ENCODE results near the gene EPB42.
"Not testable (repeated sequence)": the region's sequence is repeated elsewhere in the genome, so short reads cannot be mapped to it uniquely, and the experiment has no call there.

EPB42 gene

GRCh38 chr15:43198992-43199391 is 21.8 kb downstream of the EPB42 start:
- H3K4me3 ChIP-seq = no peak overlapping the region
- no peak overlapping the region for H3K27ac ChIP-seq
- TF ChIP-seq, protein P1, sequence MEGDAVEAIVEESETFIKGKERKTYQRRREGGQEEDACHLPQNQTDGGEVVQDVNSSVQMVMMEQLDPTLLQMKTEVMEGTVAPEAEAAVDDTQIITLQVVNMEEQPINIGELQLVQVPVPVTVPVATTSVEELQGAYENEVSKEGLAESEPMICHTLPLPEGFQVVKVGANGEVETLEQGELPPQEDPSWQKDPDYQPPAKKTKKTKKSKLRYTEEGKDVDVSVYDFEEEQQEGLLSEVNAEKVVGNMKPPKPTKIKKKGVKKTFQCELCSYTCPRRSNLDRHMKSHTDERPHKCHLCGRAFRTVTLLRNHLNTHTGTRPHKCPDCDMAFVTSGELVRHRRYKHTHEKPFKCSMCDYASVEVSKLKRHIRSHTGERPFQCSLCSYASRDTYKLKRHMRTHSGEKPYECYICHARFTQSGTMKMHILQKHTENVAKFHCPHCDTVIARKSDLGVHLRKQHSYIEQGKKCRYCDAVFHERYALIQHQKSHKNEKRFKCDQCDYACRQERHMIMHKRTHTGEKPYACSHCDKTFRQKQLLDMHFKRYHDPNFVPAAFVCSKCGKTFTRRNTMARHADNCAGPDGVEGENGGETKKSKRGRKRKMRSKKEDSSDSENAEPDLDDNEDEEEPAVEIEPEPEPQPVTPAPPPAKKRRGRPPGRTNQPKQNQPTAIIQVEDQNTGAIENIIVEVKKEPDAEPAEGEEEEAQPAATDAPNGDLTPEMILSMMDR (IDR thresholded peaks at IDR 0.05) = no peak
- DNase-seq (ENCODE audit: low spot score) = no peak

GRCh38 chr15:43198556-43198955 is 22.3 kb downstream of the EPB42 start:
- H3K27ac ChIP-seq; H3K4me3 ChIP-seq; DNase-seq (ENCODE audit: low spot score): not testable (repeated sequence)

- H3K4me3 ChIP-seq; DNase-seq (ENCODE audit: low spot score); H3K27ac ChIP-seq: not testable (repeated sequence)
Observed at GRCh38 chr15:43197773-43198172, 23.0 kb downstream of the EPB42 start.

DNA sequence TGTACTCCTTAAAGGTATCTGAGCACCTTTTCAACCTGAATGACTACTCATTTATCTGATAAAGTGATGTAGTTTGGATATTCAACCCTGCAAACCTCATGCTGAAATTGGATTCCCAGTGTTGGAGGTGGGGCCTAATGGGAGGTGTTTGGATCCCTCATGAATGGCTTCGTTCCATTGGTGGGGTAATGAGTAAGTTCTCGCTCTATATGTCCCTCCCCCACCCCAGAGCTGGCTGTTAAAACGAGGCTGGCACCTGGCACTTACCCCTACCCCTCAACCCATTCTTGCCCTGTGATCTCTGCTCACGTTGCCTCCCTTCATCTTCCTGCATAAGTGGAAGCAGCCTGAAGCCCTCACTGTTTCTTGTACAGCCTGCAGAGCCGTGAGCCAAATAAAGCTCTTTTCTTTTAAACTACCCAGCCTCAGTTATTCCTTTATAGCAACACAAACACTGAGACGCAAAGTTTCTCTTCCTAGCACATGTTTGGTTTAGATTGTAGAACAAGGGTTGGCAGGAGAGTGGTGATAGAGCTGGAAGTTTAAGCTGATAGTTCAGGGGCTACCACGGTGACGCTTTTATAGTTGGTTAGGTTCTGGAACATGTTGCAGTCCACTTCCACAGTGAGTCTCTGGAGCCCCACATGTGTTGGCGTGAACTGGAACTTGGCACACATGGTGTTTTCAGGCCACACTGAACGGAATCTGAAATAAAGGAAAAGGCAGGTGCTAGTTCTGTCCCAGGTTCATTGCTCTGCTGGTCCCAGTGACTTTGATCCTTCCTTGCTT is 23.9 kb downstream of the EPB42 start:
- TF ChIP-seq, protein P1 (IDR thresholded peaks at IDR 0.05) = no peak
- no peak for DNase-seq (ENCODE audit: low spot score)
- Histone ChIP-seq H3K4me3 (no peak overlapping the region), H3K27ac (no peak overlapping the region)

- TF ChIP-seq, protein P1 (IDR thresholded peaks at IDR 0.05) = no peak
- no peak for DNase-seq (ENCODE audit: low spot score)
- no peak overlapping the region for H3K4me3 ChIP-seq
- no peak overlapping the region for H3K27ac ChIP-seq
Observed at GRCh38 chr15:43194795-43195194, 26.0 kb downstream of the EPB42 start.

- H3K27ac ChIP-seq = no peak overlapping the region
- TF ChIP-seq, protein P1 (IDR thresholded peaks at IDR 0.05) = no peak
- no peak for DNase-seq (ENCODE audit: low spot score)
- no peak overlapping the region for H3K4me3 ChIP-seq
Observed at GRCh38 chr15:43193710-43194109, 27.1 kb downstream of the EPB42 start.

- Histone ChIP-seq H3K27ac (no peak overlapping the region), H3K4me3 (no peak overlapping the region)
- TF ChIP-seq, protein P1 (IDR thresholded peaks at IDR 0.05) = no peak
- no peak for DNase-seq (ENCODE audit: low spot score)
Observed at GRCh38 chr15:43190178-43190577, 30.6 kb downstream of the EPB42 start.

GRCh38 chr15:43189296-43189695 is 31.5 kb downstream of the EPB42 start:
- H3K4me3 ChIP-seq = no peak overlapping the region
- H3K27ac ChIP-seq = no peak overlapping the region
- TF ChIP-seq, protein P1 (IDR thresholded peaks at IDR 0.05) = no peak
- DNase-seq (ENCODE audit: low spot score) = no peak

Data from coronary artery (tissue), 2 donors.